Stimulated activated CD4-positive, alpha-beta T cell treated with anti-CD3 and anti-CD28 coated beads, TNF-alpha, amount 100 ng/mL, for 4 hours (primary cell): ENCODE results near the gene CDC34.

Experiments used
- DNase-seq, 3 experiments: peaks; one replicate each; pipeline ENCODE4 v3.0.0-alpha.2; 2020; ENCODE audit warnings: low read depth in 3 of 3

The CDC34 gene

DNA sequence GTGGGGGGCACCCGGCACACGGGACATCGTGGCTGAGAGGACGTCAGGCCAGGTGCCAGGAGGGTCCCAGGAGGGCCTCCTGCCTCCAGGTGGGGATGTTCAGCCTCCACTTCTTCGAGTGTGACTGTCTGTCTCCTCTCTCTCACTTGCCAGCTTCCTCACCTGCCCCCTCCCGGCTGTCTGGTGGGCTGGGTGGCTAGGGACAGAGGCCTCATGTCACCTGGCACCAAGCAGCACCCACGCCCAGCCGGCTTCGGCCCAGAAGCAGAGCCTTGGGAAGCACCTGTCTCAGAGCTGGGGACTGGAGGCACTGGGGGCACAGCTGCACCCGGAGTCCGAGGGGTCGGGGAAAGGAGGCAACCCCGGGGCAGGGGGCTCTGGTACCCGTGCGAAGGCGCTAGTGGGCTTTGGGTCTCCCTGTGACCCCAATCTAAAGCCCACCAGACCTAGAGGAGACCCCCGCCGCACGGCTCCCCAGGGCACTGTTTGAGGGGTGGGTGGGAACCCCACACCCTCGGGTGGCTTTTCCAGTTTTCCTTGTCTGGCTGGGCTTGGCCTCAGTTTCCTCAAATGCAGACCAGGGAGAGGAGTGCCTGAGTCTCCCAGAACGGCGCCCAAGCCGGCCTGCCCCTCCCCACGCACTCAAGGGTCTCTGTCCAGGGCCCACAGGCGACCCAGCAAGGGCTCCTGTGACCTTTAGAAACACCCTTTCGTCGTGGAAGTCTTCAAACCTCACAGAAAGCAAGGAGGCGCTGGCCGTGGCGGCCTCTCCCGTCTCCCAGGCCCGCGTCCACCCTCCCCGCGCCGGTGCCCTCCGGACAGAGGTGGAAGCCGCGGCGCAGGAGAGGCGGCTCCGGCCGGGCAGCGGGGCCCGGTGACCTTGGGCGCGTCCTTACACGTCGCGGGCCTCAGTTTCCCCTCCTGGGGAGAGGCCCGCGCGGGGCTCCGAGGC, 57.5 kb downstream of the CDC34 start:
- DNase-seq: no peak

GRCh38 chr19:589693-590395, 58.3 kb downstream of the CDC34 start, which contains the start of gene HCN2:
Gene HCN2 (plus strand): TSS chr19:589881. CDS start chr19:589946, 65 bp downstream.
- DNase-seq: no peak

DNA sequence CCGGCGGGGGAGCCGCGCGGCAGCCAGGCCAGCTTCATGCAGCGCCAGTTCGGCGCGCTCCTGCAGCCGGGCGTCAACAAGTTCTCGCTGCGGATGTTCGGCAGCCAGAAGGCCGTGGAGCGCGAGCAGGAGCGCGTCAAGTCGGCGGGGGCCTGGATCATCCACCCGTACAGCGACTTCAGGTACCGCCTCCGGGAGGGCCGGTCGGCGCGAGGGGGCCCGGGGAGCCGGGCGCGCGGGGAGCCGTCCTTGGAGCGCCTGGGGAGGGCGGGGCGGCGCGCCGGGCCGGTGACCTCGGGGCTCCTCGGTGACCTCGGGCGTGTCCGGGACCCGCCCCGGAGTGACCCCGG, 58.8 kb downstream of the CDC34 start:
- DNase-seq: no peak

- no peak for DNase-seq
These were observed 59.2 kb downstream of the CDC34 start for GRCh38 chr19:590750-591098.

- DNase-seq: no peak
These were observed 59.8 kb downstream of the CDC34 start for GRCh38 chr19:591099-591958.
